Upper lobe of left lung (tissue), 6 donors: ENCODE results near the gene HGS. TPM values are rescaled to one million over a fixed set of nuclear protein-coding genes. Genes with fewer than 3 reads are reported as not detected.

Source experiments
- ATAC-seq, 2 donors: fragments of 200-7000 bp; cut with Tn5 transposase; one replicate each; pipeline ENCODE4 v1.9.1; 2022; ENCODE audit warnings: mild to moderate bottlenecking in 2 of 2, moderate library complexity in 2 of 2; ENCODE audit not compliant: low FRiP score in 2 of 2
- DNase-seq, 2 donors: peaks; one replicate each; pipeline ENCODE4 v3.0.0-alpha.2; 2019 to 2020
- H3K27ac ChIP-seq, 4 donors: fragments of 200-600 bp; sonication (generic); one replicate each; pipeline ENCODE4 v1.5.1; 2016 to 2019
- H3K27me3 ChIP-seq, 4 donors: fragments of 200-600 bp; sonication (generic); one replicate each; pipeline ENCODE4 v1.5.1; 2017 to 2019
- H3K36me3 ChIP-seq, 4 donors: fragments of 200-600 bp; sonication (generic); one replicate each; pipeline ENCODE4 v1.5.1; 2016 to 2019
- H3K4me1 ChIP-seq, 4 donors: fragments of 200-600 bp; sonication (generic); one replicate each; pipeline ENCODE4 v1.5.1; 2018 to 2019
- H3K4me3 ChIP-seq, 4 donors: fragments of 200-600 bp; sonication (generic); one replicate each; pipeline ENCODE4 v1.5.1; 2017 to 2019; ENCODE audit warnings: mild to moderate bottlenecking in 2 of 4, moderate library complexity in 1 of 4
- H3K9me3 ChIP-seq, 4 donors: fragments of 200-600 bp; sonication (generic); one replicate each; pipeline ENCODE4 v1.5.1; 2018 to 2019
- CTCF ChIP-seq, 6 experiments: fragments of 450-650 bp in 4 of 6; fragments of 200-600 bp in 2 of 6; sonication (generic) in 2 of 6; IDR thresholded peaks; one replicate each; pipeline ENCODE4 v1.5.1; 2016 to 2019; ENCODE audit warnings: antibody characterized with exemption in 6 of 6
- EP300 ChIP-seq, 4 donors: sonication (generic); formaldehyde crosslinking; IDR thresholded peaks; one replicate each; pipeline ENCODE4 v1.5.1; 2017; ENCODE audit warnings: antibody characterized with exemption in 4 of 4, control low read depth in 2 of 4
- POLR2A ChIP-seq, 4 donors: fragments of 450-650 bp; IDR thresholded peaks; one replicate each; pipeline ENCODE4 v1.5.1; 2016 to 2017; ENCODE audit warnings: antibody characterized with exemption in 4 of 4, mild to moderate bottlenecking in 2 of 4
- POLR2AphosphoS5 ChIP-seq, 2 donors: sonication (generic); formaldehyde crosslinking; IDR thresholded peaks; one replicate each; pipeline ENCODE4 v1.5.1; 2017; ENCODE audit warnings: antibody characterized with exemption in 2 of 2
- WGBS, 2 donors: methylation state at CpG; one replicate each; pipeline ENCODE4 v1.1.5; 2017 to 2018; 5-methylcytosine and 5-hydroxymethylcytosine counted together
- total RNA-seq, 6 donors: library from RNA; depleted of rRNA in 4 of 6; stranded (reverse); fragments of >200 nt in 4 of 6; gene quantifications; one replicate each; pipeline versions ENCODE4 v1.1.0 to v1.2.1, GENCODE V29; 2016 to 2021
- donor health status: DM: no; HTN: no; CAD: no; lungs with moderate emphysema.
- donor health status: DM: no; HTN: yes; CAD: no; lungs with severe emphysema.

The HGS gene
- total RNA-seq, 6 donors from 2014 or later = 74.7 to 164 (median 108) TPM

GRCh38 chr17:81710514-81711308, 26.9 kb downstream of the HGS start:
- Histone ChIP-seq H3K36me3 (peaks cover 7 to 26% (median 18%) of the 10 kb centered on the region in 4 donors), H3K27ac (peak overlapping the region in 1 of 4 donors; percentile 6), H3K9me3 (no peaks in the 10 kb centered on the region), H3K4me3 (peak overlapping the region in 3 of 4 donors; percentile 85 to 99 (median 96)), H3K4me1 (peaks cover 26 to 41% (median 36%) of the 10 kb centered on the region in 4 donors), H3K27me3 (no peaks in the 10 kb centered on the region)
- TF ChIP-seq POLR2A (IDR thresholded peaks at IDR 0.05) (no peak), CTCF (IDR thresholded peaks at IDR 0.05) (no peak), EP300 (IDR thresholded peaks at IDR 0.05) (no peak), POLR2AphosphoS5 (IDR thresholded peaks at IDR 0.05) (no peak)
- ATAC-seq (peak in 1 of 2 donors; percentile 2), DNase-seq (peak in 1 of 2 donors; percentile 49)
- WGBS, 2 donors = 9 to 24% methylated on average over 15 to 26 of the region's 29 CpGs

GRCh38 chr17:81711814-81712467, 28.1 kb downstream of the HGS start, which contains the start of gene SLC25A10:
Gene SLC25A10, plus strand, starts transcription at chr17:81712284. Its CDS starts 143 bp downstream, at chr17:81712427.
- no peaks in the 10 kb centered on the region for H3K27me3 ChIP-seq
- H3K4me1 ChIP-seq = peaks cover 26 to 41% (median 36%) of the 10 kb centered on the region in 4 donors
- H3K27ac ChIP-seq = peak within 1 kb of the TSS; percentile 49 to 77 (median 66)
- TF ChIP-seq EP300 (IDR thresholded peaks at IDR 0.05) (no peak), CTCF (IDR thresholded peaks at IDR 0.05) (peak in 5 of 6 experiments; percentile 12 to 70 (median 63)), POLR2A (IDR thresholded peaks at IDR 0.05) (peak in 1 of 4 donors; percentile 49)
- ATAC-seq = peak; percentile 84 to 93
- no peaks in the 10 kb centered on the region for H3K9me3 ChIP-seq
- peaks cover 5 to 14% (median 8%) of the 10 kb centered on the region in 4 donors for H3K36me3 ChIP-seq
- 1% methylated on average over 26 of the region's 89 CpGs; no CpG with 5 or more reads in 1 of the 2 donors for WGBS, 2 donors
- H3K4me3 ChIP-seq = peak within 1 kb of the TSS; percentile 84 to 99 (median 90)
- DNase-seq = peak; percentile 87 to 96

GRCh38 chr17:81712468-81713003, 28.7 kb downstream of the HGS start:
- Histone ChIP-seq H3K4me3 (peak overlapping the region; percentile 84 to 99 (median 90)), H3K9me3 (no peaks in the 10 kb centered on the region), H3K36me3 (peaks cover 2 to 10% (median 2%) of the 10 kb centered on the region in 4 donors), H3K27ac (peak overlapping the region in 2 of 4 donors; percentile 70 to 77), H3K27me3 (no peaks in the 10 kb centered on the region), H3K4me1 (peaks cover 26 to 41% (median 36%) of the 10 kb centered on the region in 4 donors)
- WGBS, 2 donors = 0 to 4% methylated on average over 9 to 12 of the region's 41 CpGs
- no peak for DNase-seq
- ATAC-seq = peak in 1 of 2 donors; percentile 39
- no peak for TF ChIP-seq CTCF (IDR thresholded peaks at IDR 0.05)
- no peak for TF ChIP-seq POLR2AphosphoS5 (IDR thresholded peaks at IDR 0.05)
- no peak for TF ChIP-seq POLR2A (IDR thresholded peaks at IDR 0.05)
- TF ChIP-seq EP300 (IDR thresholded peaks at IDR 0.05) = no peak

- ATAC-seq = no peak
- H3K4me3 ChIP-seq = peak overlapping the region in 3 of 4 donors; percentile 85 to 99 (median 96)
- TF ChIP-seq EP300 (IDR thresholded peaks at IDR 0.05) (no peak), POLR2AphosphoS5 (IDR thresholded peaks at IDR 0.05) (no peak), CTCF (IDR thresholded peaks at IDR 0.05) (no peak), POLR2A (IDR thresholded peaks at IDR 0.05) (no peak)
Measured at GRCh38 chr17:81713004-81713555, 29.3 kb downstream of the HGS start.

More at GRCh38 chr17:81713004-81713555, 29.3 kb downstream of the HGS start:
- H3K36me3 ChIP-seq = peaks cover 0 to 5% (median 1%) of the 10 kb centered on the region in 4 donors
- no peaks in the 10 kb centered on the region for H3K27me3 ChIP-seq
- no peaks in the 10 kb centered on the region for H3K9me3 ChIP-seq
- no peak overlapping the region for H3K27ac ChIP-seq
- no peak for DNase-seq
- WGBS, 2 donors = 33 to 41% methylated on average over 12 to 15 of the region's 18 CpGs
- peaks cover 26 to 41% (median 36%) of the 10 kb centered on the region in 4 donors for H3K4me1 ChIP-seq
